Coronary artery (tissue), 2 donors: ENCODE results near the gene FANCG.

ENCODE experiments used
- DNase-seq: peaks from one replicate; pipeline ENCODE4 v3.0.0-alpha.2; 2017; ENCODE audit warnings: low spot score
- H3K27ac ChIP-seq, 2 donors: fragments of 200-600 bp; sonication (generic); one replicate each; pipeline ENCODE4 v1.5.1; 2016 to 2019
- H3K4me3 ChIP-seq: fragments of 200-600 bp; sonication (generic); 2 replicates; pipeline ENCODE4 v1.5.1; 2016; ENCODE audit warnings: mild to moderate bottlenecking, moderate library complexity
- CTCF ChIP-seq: fragments of 200-600 bp; sonication (generic); IDR thresholded peaks from one replicate; pipeline ENCODE4 v1.5.1; 2019; ENCODE audit warnings: antibody characterized with exemption

Gene FANCG

GRCh38 chr9:35073279-35073612 is 6.5 kb downstream of the FANCG start:
- TF ChIP-seq CTCF = no peak
- DNase-seq = no peak
- H3K27ac ChIP-seq = no peak overlapping the region
- no peak overlapping the region for H3K4me3 ChIP-seq

GRCh38 chr9:35072461-35073278 is 7.1 kb downstream of the FANCG start, which contains the start of gene VCP:
Gene VCP, minus strand, starts transcription at chr9:35072625. Its CDS starts 272 bp downstream, at chr9:35072353.
- Histone ChIP-seq H3K4me3 (peak within 1 kb of the TSS; percentile 96), H3K27ac (peak within 1 kb of the TSS; percentile 98 to 100)
- TF ChIP-seq CTCF = no peak
- DNase-seq = peak; percentile 99

- Histone ChIP-seq H3K27ac (peak overlapping the region; percentile 98 to 100), H3K4me3 (peak overlapping the region; percentile 96)
- DNase-seq = peak; percentile 92
- no peak for TF ChIP-seq CTCF
Measured at GRCh38 chr9:35071814-35072460, 7.8 kb downstream of the FANCG start.

- no peak for DNase-seq
- Histone ChIP-seq H3K4me3 (peak overlapping the region; percentile 96), H3K27ac (peak overlapping the region; percentile 98 to 100)
- TF ChIP-seq CTCF = no peak
Measured at GRCh38 chr9:35070823-35071813, 8.6 kb downstream of the FANCG start.

GRCh38 chr9:35069020-35069419 is 10.7 kb downstream of the FANCG start:
- Histone ChIP-seq H3K27ac (no peak overlapping the region), H3K4me3 (no peak overlapping the region)
- TF ChIP-seq CTCF = no peak
- DNase-seq = no peak

GRCh38 chr9:35067056-35067455 is 12.7 kb downstream of the FANCG start:
- TF ChIP-seq CTCF = no peak
- Histone ChIP-seq H3K4me3 (no peak overlapping the region), H3K27ac (no peak overlapping the region)

More at GRCh38 chr9:35067056-35067455, 12.7 kb downstream of the FANCG start:
- no peak for DNase-seq
